Measurements from ENCODE around the gene TMEM107.

GRCh38 chr17:8176197-8176940 lies at the start of gene TMEM107:
- peak in 1 of 4 experiments; percentile 6 for TF ChIP-seq CTCF (IDR thresholded peaks at IDR 0.05)
- peak; percentile 64 for TF ChIP-seq POLR2A (IDR thresholded peaks at IDR 0.05)
